Measurements from ENCODE around the gene FOXM1.
A peak's percentile ranks its signal among the peaks of the same experiment; 100 is the strongest.

FOXM1 gene

GRCh38 chr12:2813214-2814185 lies 63.5 kb downstream of the FOXM1 start:
- Histone ChIP-seq H3K27ac (ENCODE audit: low read length) (peak overlapping the region; percentile 93), H3K4me3 (ENCODE audit: low read depth in 1 of 2, low read length in 2 of 2) (peak overlapping the region; percentile 38 to 74), H3K9me3 (ENCODE audit: insufficient read depth, low read length, severe bottlenecking) (no peaks in the 10 kb centered on the region), H3K9ac (ENCODE audit: low read depth, low read length) (peak overlapping the region; percentile 70), H4K20me1 (ENCODE audit: insufficient read depth, low read length) (peaks cover 4% of the 10 kb centered on the region; the same call in 1 of the 2 replicates), H3K79me2 (ENCODE audit: insufficient read depth, low read length) (peaks cover 36% of the 10 kb centered on the region), H3K4me1 (ENCODE audit: insufficient read depth, low read length) (peaks cover 22% of the 10 kb centered on the region), H3K36me3 (ENCODE audit: insufficient read depth, low read length) (peaks cover 21% of the 10 kb centered on the region), H2AFZ (ENCODE audit: low read depth, low read length) (peak overlapping the region; percentile 85), H3K4me2 (ENCODE audit: insufficient read depth, low read length) (peak overlapping the region; percentile 74), H3K27me3 (ENCODE audit: insufficient read depth, low read length, poor library complexity) (no peaks in the 10 kb centered on the region)
- ATAC-seq (ENCODE audit: insufficient read depth, low read depth) (peak; percentile 63), DNase-seq (peak; percentile 73)
- TF ChIP-seq CTCF (IDR thresholded peaks at IDR 0.05; ENCODE audit: borderline replicate concordance, extremely low read depth, low read length, poor library complexity, severe bottlenecking) (peak; percentile 88), EZH2 (IDR thresholded peaks at IDR 0.05; ENCODE audit: borderline replicate concordance, low read depth, low read length, severe bottlenecking) (no peak)

- H3K4me1 ChIP-seq (ENCODE audit: insufficient read depth, low read length) = peaks cover 22% of the 10 kb centered on the region
- H3K4me2 ChIP-seq (ENCODE audit: insufficient read depth, low read length) = peak within 1 kb of the TSS; percentile 74
- H2AFZ ChIP-seq (ENCODE audit: low read depth, low read length) = peak within 1 kb of the TSS; percentile 96
- DNase-seq (peak; percentile 99), ATAC-seq (ENCODE audit: insufficient read depth, low read depth) (peak; percentile 94)
- no peaks in the 10 kb centered on the region; the same call in 1 of the 2 replicates for H4K20me1 ChIP-seq (ENCODE audit: insufficient read depth, low read length)
- peak within 1 kb of the TSS; percentile 93 for H3K27ac ChIP-seq (ENCODE audit: low read length)
- peaks cover 36% of the 10 kb centered on the region for H3K79me2 ChIP-seq (ENCODE audit: insufficient read depth, low read length)
- peaks cover 12% of the 10 kb centered on the region for H3K36me3 ChIP-seq (ENCODE audit: insufficient read depth, low read length)
- H3K9ac ChIP-seq (ENCODE audit: low read depth, low read length) = peak within 1 kb of the TSS; percentile 70
- H3K4me3 ChIP-seq (ENCODE audit: low read depth in 1 of 2, low read length in 2 of 2) = peak within 1 kb of the TSS; percentile 38 to 74
- TF ChIP-seq EZH2 (IDR thresholded peaks at IDR 0.05; ENCODE audit: borderline replicate concordance, low read depth, low read length, severe bottlenecking) (no peak), CTCF (IDR thresholded peaks at IDR 0.05; ENCODE audit: borderline replicate concordance, extremely low read depth, low read length, poor library complexity, severe bottlenecking) (no peak)
- H3K9me3 ChIP-seq (ENCODE audit: insufficient read depth, low read length, severe bottlenecking) = no peaks in the 10 kb centered on the region
- no peaks in the 10 kb centered on the region for H3K27me3 ChIP-seq (ENCODE audit: insufficient read depth, low read length, poor library complexity)
Observed at GRCh38 chr12:2812290-2813213, 64.4 kb downstream of the FOXM1 start, which contains the start of gene ITFG2. TSS of gene ITFG2 (plus strand) at chr12:2812668. CDS start at chr12:2812761, 93 bp downstream.

GRCh38 chr12:2811801-2812200 lies 65.2 kb downstream of the FOXM1 start:
- Histone ChIP-seq H3K36me3 (ENCODE audit: insufficient read depth, low read length) (peaks cover 5% of the 10 kb centered on the region; the same call in 1 of the 2 replicates), H4K20me1 (ENCODE audit: insufficient read depth, low read length) (no peaks in the 10 kb centered on the region; the same call in 1 of the 2 replicates), H3K4me2 (ENCODE audit: insufficient read depth, low read length) (peak overlapping the region; percentile 74), H3K79me2 (ENCODE audit: insufficient read depth, low read length) (peaks cover 34% of the 10 kb centered on the region), H3K4me1 (ENCODE audit: insufficient read depth, low read length) (peaks cover 22% of the 10 kb centered on the region), H3K27ac (ENCODE audit: low read length) (peak overlapping the region; percentile 84), H3K9me3 (ENCODE audit: insufficient read depth, low read length, severe bottlenecking) (no peaks in the 10 kb centered on the region), H3K4me3 (ENCODE audit: low read depth in 1 of 2, low read length in 2 of 2) (peak overlapping the region; percentile 38 to 74; a peak in 3 of 4 replicates), H2AFZ (ENCODE audit: low read depth, low read length) (peak overlapping the region; percentile 96), H3K27me3 (ENCODE audit: insufficient read depth, low read length, poor library complexity) (no peaks in the 10 kb centered on the region), H3K9ac (ENCODE audit: low read depth, low read length) (peak overlapping the region; percentile 70)
- no peak for TF ChIP-seq CTCF (IDR thresholded peaks at IDR 0.05; ENCODE audit: borderline replicate concordance, extremely low read depth, low read length, poor library complexity, severe bottlenecking)
- TF ChIP-seq EZH2 (IDR thresholded peaks at IDR 0.05; ENCODE audit: borderline replicate concordance, low read depth, low read length, severe bottlenecking) = no peak
- no peak for DNase-seq
- ATAC-seq (ENCODE audit: insufficient read depth, low read depth) = no peak
